Activated naive CD4-positive, alpha-beta T cell treated with anti-CD3 and anti-CD28 coated beads, Interleukin-2, amount 10 ng/mL, durations not matched to agents 7 days and 5 days (primary cell): ENCODE results near the gene OS9.
A peak's percentile ranks its signal among the peaks of the same experiment; 100 is the strongest.

Experiments used
- CTCF ChIA-PET: fragments of 350-600 bp; sonication (Branson Sonifier 250); formaldehyde crosslinking; loops from one replicate; lab custom pipeline; 2021; ENCODE audit warnings: antibody characterized with exemption; lab: Charles Lee
- DNase-seq: peaks from one replicate; pipeline ENCODE4 v3.0.0-alpha.2; 2020
- H3K27ac Mint-ChIP-seq: one replicate; pipeline ENCODE4 v1.8.0; 2021; ENCODE audit warnings: mild to moderate bottlenecking, moderate library complexity, mixed read lengths
- H3K27me3 Mint-ChIP-seq: one replicate; pipeline ENCODE4 v1.8.0; 2021; ENCODE audit warnings: mild to moderate bottlenecking, mixed read lengths
- H3K36me3 Mint-ChIP-seq: one replicate; pipeline ENCODE4 v1.8.0; 2021; ENCODE audit warnings: mixed read lengths
- H3K4me1 Mint-ChIP-seq: one replicate; pipeline ENCODE4 v1.8.0; 2021; ENCODE audit warnings: mixed read lengths
- H3K4me3 Mint-ChIP-seq: one replicate; pipeline ENCODE4 v1.8.0; 2021; ENCODE audit warnings: mild to moderate bottlenecking, moderate library complexity, mixed read lengths
- H3K9me3 Mint-ChIP-seq: one replicate; pipeline ENCODE4 v1.8.0; 2021; ENCODE audit warnings: mixed read lengths

The OS9 gene

GRCh38 chr12:57760347-57760982 lies 66.5 kb downstream of the OS9 start:
- H3K27me3 Mint-ChIP-seq = peaks cover 25% of the 10 kb centered on the region
- peaks cover 45% of the 10 kb centered on the region for H3K4me1 Mint-ChIP-seq
- no peak overlapping the region for H3K27ac Mint-ChIP-seq
- CTCF ChIA-PET = interaction anchor here (0.9 to 2.4 kb wide), 5 partner anchors 14 to 147 kb away, joined by 3 to 26 read pairs (median 4); no protein-coding TSS in a partner anchor
- DNase-seq = no peak
- no peaks in the 10 kb centered on the region for H3K9me3 Mint-ChIP-seq
- H3K36me3 Mint-ChIP-seq = peaks cover 19% of the 10 kb centered on the region
- no peak overlapping the region for H3K4me3 Mint-ChIP-seq

- Mint-ChIP-seq H3K9me3 (no peaks in the 10 kb centered on the region), H3K4me3 (no peak overlapping the region), H3K4me1 (peaks cover 50% of the 10 kb centered on the region), H3K27ac (peak overlapping the region; percentile 70), H3K27me3 (peaks cover 34% of the 10 kb centered on the region), H3K36me3 (peaks cover 19% of the 10 kb centered on the region)
- no peak for DNase-seq
- CTCF ChIA-PET = interaction anchor here (1.0 to 3.9 kb wide), 3 partner anchors 13 to 144 kb away, joined by 3 to 26 read pairs (median 3); no protein-coding TSS in a partner anchor
Measured at GRCh38 chr12:57761391-57761998, 67.6 kb downstream of the OS9 start.

DNA sequence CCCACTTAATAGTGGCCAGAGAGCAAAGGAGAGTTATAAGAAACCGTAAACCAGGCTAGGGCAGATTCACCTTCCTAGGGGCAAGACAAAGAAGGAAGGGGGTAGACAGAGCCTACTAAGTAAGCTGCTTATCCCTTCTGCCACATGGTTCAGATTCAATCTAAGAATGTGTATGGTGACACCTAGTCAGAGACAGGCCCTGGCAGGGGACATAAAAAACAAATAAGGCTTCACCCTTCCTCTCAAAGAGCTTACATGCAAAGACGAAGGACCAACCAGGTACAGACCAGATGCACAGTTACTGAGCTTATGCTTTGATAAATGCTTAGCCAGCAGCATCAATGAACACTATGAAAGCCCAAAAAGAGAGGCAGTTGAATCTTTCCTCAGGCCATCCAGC lies 68.5 kb downstream of the OS9 start:
- no peak for DNase-seq
- Mint-ChIP-seq H3K4me3 (no peak overlapping the region), H3K27me3 (peaks cover 41% of the 10 kb centered on the region), H3K36me3 (peaks cover 15% of the 10 kb centered on the region), H3K27ac (no peak overlapping the region), H3K9me3 (no peaks in the 10 kb centered on the region), H3K4me1 (peaks cover 49% of the 10 kb centered on the region)
- CTCF ChIA-PET = interaction anchor here (1.0 to 3.9 kb wide), 2 partner anchors 92 to 143 kb away, joined by 3 to 26 read pairs; no protein-coding TSS in a partner anchor

- Mint-ChIP-seq H3K27ac (no peak overlapping the region), H3K4me3 (peak overlapping the region; percentile 75), H3K36me3 (peaks cover 15% of the 10 kb centered on the region), H3K9me3 (no peaks in the 10 kb centered on the region), H3K27me3 (peaks cover 48% of the 10 kb centered on the region), H3K4me1 (peaks cover 41% of the 10 kb centered on the region)
- CTCF ChIA-PET = interaction anchor here (0.7 to 3.9 kb wide), 9 partner anchors 8 to 141 kb away, joined by 3 to 26 read pairs (median 5); partner anchors contain the start of gene TSPAN31
- DNase-seq = no peak
Measured at GRCh38 chr12:57763881-57764661, 70.1 kb downstream of the OS9 start.

DNA sequence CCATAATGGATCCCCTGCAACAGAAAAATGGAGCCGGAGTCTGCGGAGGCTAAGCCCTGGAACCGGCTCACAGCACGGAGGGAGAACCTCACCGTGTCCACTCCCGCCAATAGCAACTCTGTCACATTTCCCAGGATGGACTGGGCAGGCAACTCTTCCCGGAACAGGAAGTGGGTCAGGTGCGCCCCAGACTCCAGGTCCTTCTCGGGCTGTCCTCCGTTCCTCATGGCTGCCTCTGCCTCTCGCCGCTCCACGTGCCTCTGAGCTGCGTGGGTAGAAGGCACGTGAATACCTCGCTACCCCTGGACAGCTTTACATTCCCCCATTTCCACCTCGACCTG lies 70.7 kb downstream of the OS9 start:
- H3K4me1 Mint-ChIP-seq = peaks cover 36% of the 10 kb centered on the region
- H3K27ac Mint-ChIP-seq = no peak overlapping the region
- H3K36me3 Mint-ChIP-seq = peaks cover 12% of the 10 kb centered on the region

DNA sequence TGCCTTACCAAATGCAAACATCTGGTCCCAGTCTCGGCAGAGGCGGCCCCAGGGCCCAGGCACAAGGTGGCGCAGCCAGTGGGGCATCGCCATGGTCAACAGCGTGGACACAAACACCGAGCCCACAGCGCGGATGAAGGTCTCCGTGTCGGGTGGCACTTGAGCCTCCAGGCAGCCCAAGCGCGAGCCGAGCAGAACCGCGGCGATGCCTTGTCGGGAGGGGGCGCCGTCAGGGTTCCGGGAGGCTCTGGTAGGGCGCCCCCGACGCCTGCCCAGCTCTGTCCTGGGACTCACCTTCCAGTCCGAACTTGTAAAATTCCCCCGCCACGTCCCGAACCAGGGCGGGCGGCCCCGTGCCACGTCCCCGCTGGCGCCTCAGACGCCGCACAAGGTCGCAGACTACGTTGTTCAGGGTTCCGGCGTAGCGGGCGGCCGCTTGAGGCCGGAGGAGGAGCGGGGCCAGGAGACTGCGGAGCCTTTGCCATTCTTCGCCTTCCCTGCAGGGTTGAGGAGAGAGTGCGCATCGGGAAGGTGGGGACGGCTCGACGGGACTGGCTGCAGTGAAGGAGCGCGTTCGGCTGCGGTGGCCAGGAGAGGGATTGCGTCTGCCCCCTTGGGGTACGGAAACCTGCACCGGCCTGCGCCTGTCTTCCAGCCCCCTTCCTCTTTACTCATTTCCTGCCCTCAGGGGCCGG lies 71.2 kb downstream of the OS9 start:
- Mint-ChIP-seq H3K4me3 (peak overlapping the region; percentile 75), H3K36me3 (peaks cover 15% of the 10 kb centered on the region), H3K27ac (no peak overlapping the region), H3K27me3 (peaks cover 48% of the 10 kb centered on the region), H3K9me3 (no peaks in the 10 kb centered on the region), H3K4me1 (peaks cover 36% of the 10 kb centered on the region)
- CTCF ChIA-PET = interaction anchor here (0.7 to 3.9 kb wide), 11 partner anchors 9 to 140 kb away, joined by 3 to 26 read pairs (median 4); partner anchors contain the start of genes CDK4 and TSPAN31
- peak; percentile 71 for DNase-seq

More for the DNA sequence above, 70.7 kb downstream of the OS9 start:
- CTCF ChIA-PET = interaction anchor here (0.7 to 3.9 kb wide), 10 partner anchors 8 to 140 kb away, joined by 3 to 26 read pairs (median 4); partner anchors contain the start of genes CDK4 and TSPAN31
- H3K4me3 Mint-ChIP-seq = peak overlapping the region; percentile 75
- peak; percentile 36 for DNase-seq
- H3K27me3 Mint-ChIP-seq = peaks cover 48% of the 10 kb centered on the region
- no peaks in the 10 kb centered on the region for H3K9me3 Mint-ChIP-seq

DNA sequence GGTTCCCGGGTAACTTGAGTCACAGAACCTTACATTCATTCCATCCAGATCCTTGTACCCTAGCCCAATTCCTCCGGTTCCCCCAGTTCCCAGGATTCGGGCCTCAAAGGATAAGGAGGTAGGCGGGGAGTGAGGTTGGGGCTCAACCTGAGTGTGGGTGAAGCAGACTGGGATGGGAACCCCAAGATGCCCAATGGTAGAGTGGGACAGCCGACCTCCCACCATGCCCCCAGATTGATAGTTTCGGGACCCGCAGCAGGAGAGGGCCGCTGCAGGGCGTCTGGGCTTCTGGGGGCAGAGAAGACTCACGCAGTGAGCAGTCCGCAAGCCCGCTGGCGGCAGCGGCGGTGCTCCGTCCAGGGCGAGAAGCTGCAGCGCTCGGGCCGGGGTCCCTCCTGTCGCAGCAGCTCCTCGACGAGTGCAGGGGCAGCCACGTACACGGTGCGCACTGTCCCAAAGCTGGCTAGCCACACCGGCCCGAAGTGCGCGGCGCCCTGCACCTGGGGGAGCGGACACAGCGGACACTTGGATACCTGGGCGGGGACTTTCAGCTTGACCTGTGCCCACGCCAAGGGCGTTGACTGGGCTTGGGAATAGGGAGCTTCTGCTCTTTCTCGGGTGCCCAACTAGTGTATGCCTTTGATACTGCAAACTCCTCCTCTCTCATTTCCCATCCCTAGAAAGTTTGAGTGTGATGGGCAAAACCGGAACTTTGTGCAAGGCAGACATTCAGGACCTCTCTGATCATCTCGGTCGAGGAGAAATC lies 71.9 kb downstream of the OS9 start:
- H3K4me3 Mint-ChIP-seq = peak overlapping the region; percentile 75
- H3K9me3 Mint-ChIP-seq = no peaks in the 10 kb centered on the region
- CTCF ChIA-PET = interaction anchor here (0.8 to 2.5 kb wide), 12 partner anchors 9 to 140 kb away, joined by 3 to 19 read pairs (median 4); partner anchors contain the start of genes CDK4 and TSPAN31
- DNase-seq = peak; percentile 21
- peaks cover 42% of the 10 kb centered on the region for H3K4me1 Mint-ChIP-seq
- peaks cover 12% of the 10 kb centered on the region for H3K36me3 Mint-ChIP-seq
- H3K27ac Mint-ChIP-seq = no peak overlapping the region
- H3K27me3 Mint-ChIP-seq = peaks cover 48% of the 10 kb centered on the region

GRCh38 chr12:57766464-57767304 lies 72.8 kb downstream of the OS9 start, which contains the start of gene CYP27B1:
Gene CYP27B1, minus strand, starts transcription at chr12:57767078. Its CDS starts 37 bp downstream, at chr12:57767041.
- Mint-ChIP-seq H3K27ac (no peak within 1 kb of the TSS), H3K36me3 (peaks cover 14% of the 10 kb centered on the region), H3K27me3 (peaks cover 48% of the 10 kb centered on the region), H3K9me3 (no peaks in the 10 kb centered on the region), H3K4me1 (peaks cover 48% of the 10 kb centered on the region), H3K4me3 (peak within 1 kb of the TSS; percentile 75)
- CTCF ChIA-PET = interaction anchor here (0.6 to 3.1 kb wide), 8 partner anchors 8 to 139 kb away, joined by 3 to 19 read pairs (median 4); no protein-coding TSS in a partner anchor
- peak; percentile 29 for DNase-seq

DNA sequence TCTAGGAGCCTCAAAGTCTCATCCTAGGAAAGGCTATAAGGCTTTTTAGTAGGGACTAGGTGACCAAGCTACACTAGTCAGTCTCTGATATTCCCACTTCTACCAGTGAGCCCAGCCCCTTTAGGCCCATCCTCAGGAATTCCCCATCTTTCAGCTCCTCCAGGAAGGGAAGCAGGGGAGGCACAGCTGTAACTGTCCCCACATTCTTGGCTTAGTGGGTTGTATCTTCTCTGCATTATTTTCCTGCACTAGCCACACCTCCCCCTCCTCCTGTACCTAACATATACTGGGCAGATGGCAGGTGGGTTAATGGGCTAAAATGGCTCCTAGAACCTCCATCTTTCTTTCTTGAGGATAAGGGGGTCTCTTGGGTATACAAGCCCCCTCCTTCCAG lies 73.4 kb downstream of the OS9 start:
- peaks cover 48% of the 10 kb centered on the region for H3K27me3 Mint-ChIP-seq
- no peak overlapping the region for H3K4me3 Mint-ChIP-seq
- no peak for DNase-seq
- peaks cover 16% of the 10 kb centered on the region for H3K36me3 Mint-ChIP-seq
- peaks cover 51% of the 10 kb centered on the region for H3K4me1 Mint-ChIP-seq
- H3K9me3 Mint-ChIP-seq = no peaks in the 10 kb centered on the region
- CTCF ChIA-PET = interaction anchor here (0.6 to 3.1 kb wide), 4 partner anchors 8 to 85 kb away, joined by 3 to 19 read pairs (median 8); no protein-coding TSS in a partner anchor
- no peak overlapping the region for H3K27ac Mint-ChIP-seq

GRCh38 chr12:57767876-57768275 lies 73.9 kb downstream of the OS9 start:
- Mint-ChIP-seq H3K27me3 (peaks cover 53% of the 10 kb centered on the region), H3K36me3 (peaks cover 16% of the 10 kb centered on the region), H3K27ac (no peak overlapping the region), H3K4me1 (peaks cover 52% of the 10 kb centered on the region), H3K9me3 (no peaks in the 10 kb centered on the region), H3K4me3 (no peak overlapping the region)
- no peak for DNase-seq
- CTCF ChIA-PET = interaction anchor here (2.5 to 3.1 kb wide), 2 partner anchors 9 to 12 kb away, joined by 12 to 19 read pairs; no protein-coding TSS in a partner anchor

DNA sequence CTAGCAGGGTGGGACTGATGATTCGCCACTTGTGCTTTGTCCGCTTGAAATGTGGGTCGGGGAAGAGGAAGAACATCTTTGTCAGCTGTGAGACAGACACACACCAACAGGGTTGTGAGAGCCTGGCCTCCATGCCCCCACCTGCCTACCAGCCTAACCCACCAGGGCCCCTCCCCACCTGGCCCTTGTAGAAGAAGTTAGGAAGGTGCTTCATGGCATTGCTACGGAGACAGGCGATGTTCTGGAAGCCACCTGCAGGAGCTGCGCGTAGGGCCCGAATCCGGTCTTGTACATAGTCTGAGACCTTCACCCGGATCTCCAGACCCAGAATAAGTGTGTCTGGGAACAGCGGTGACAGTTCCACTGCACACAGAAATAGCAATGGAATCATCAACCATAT lies 75.7 kb downstream of the OS9 start:
- Mint-ChIP-seq H3K27ac (no peak overlapping the region), H3K4me1 (peaks cover 50% of the 10 kb centered on the region), H3K36me3 (peaks cover 19% of the 10 kb centered on the region), H3K4me3 (no peak overlapping the region), H3K27me3 (peaks cover 42% of the 10 kb centered on the region), H3K9me3 (no peaks in the 10 kb centered on the region)
- no peak for DNase-seq
- CTCF ChIA-PET = interaction anchor here (3.1 kb wide), 1 partner anchor 10 kb away, joined by 12 read pairs; no protein-coding TSS in a partner anchor

- Mint-ChIP-seq H3K4me3 (peak overlapping the region; percentile 16), H3K4me1 (peaks cover 41% of the 10 kb centered on the region), H3K9me3 (no peaks in the 10 kb centered on the region)
Measured at GRCh38 chr12:57770734-57771133, 76.8 kb downstream of the OS9 start.

More at GRCh38 chr12:57770734-57771133, 76.8 kb downstream of the OS9 start:
- Mint-ChIP-seq H3K27ac (no peak overlapping the region), H3K27me3 (peaks cover 31% of the 10 kb centered on the region), H3K36me3 (peaks cover 21% of the 10 kb centered on the region)
- DNase-seq = no peak
- CTCF ChIA-PET = interaction anchor here (0.8 kb wide), 1 partner anchor 12 kb away, joined by 3 read pairs; no protein-coding TSS in a partner anchor
